HepG2 (cell line): ENCODE results near the gene LPAR1.

ENCODE experiments used
- ZBTB38 ChIP-seq: sonication (generic); formaldehyde crosslinking; IDR thresholded peaks from 2 replicates; pipeline ENCODE4 v1.5.1; 2020; ENCODE audit warnings: mild to moderate bottlenecking, missing genetic modification reagents
- ZNF678 ChIP-seq: sonication (generic); formaldehyde crosslinking; IDR thresholded peaks from 2 replicates; pipeline ENCODE4 v1.4.0; 2020; ENCODE audit warnings: mild to moderate bottlenecking, missing genetic modification reagents

- TF ChIP-seq ZBTB38 (no peak), ZNF678 (CRISPR knock-in tag) (no peak)
Measured at GRCh38 chr9:111013707-111014106, 24.6 kb downstream of the LPAR1 start.
